ENCODE results near the gene GUCY1A1.

- TF ChIP-seq, protein P1, sequence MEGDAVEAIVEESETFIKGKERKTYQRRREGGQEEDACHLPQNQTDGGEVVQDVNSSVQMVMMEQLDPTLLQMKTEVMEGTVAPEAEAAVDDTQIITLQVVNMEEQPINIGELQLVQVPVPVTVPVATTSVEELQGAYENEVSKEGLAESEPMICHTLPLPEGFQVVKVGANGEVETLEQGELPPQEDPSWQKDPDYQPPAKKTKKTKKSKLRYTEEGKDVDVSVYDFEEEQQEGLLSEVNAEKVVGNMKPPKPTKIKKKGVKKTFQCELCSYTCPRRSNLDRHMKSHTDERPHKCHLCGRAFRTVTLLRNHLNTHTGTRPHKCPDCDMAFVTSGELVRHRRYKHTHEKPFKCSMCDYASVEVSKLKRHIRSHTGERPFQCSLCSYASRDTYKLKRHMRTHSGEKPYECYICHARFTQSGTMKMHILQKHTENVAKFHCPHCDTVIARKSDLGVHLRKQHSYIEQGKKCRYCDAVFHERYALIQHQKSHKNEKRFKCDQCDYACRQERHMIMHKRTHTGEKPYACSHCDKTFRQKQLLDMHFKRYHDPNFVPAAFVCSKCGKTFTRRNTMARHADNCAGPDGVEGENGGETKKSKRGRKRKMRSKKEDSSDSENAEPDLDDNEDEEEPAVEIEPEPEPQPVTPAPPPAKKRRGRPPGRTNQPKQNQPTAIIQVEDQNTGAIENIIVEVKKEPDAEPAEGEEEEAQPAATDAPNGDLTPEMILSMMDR (IDR thresholded peaks at IDR 0.05) = no peak
- TF ChIP-seq POLR2A (IDR thresholded peaks at IDR 0.05) = no peak
Observed at GRCh38 chr4:155745984-155746383, 79.3 kb downstream of the GUCY1A1 start.
